HuH-7.5 (cell line): ENCODE measurements around the gene TNRC6B.
"Not testable (repeated sequence)": the region's sequence is repeated elsewhere in the genome, so short reads cannot be mapped to it uniquely, and the experiment has no call there.

Experiments used
- DNase-seq: peaks from one replicate; pipeline ENCODE4 v3.0.0; 2011; ENCODE audit warnings: low spot score

The TNRC6B gene

GRCh38 chr22:40177738-40178416 is at the start of gene TNRC6B:
Gene TNRC6B, plus strand, starts transcription at chr22:40177925. Its CDS starts 211 bp downstream, at chr22:40178136.
- no peak for DNase-seq

GRCh38 chr22:40128989-40129388 is 48.7 kb upstream of the TNRC6B start:
- no peak for DNase-seq

GRCh38 chr22:40137132-40137531 is 40.6 kb upstream of the TNRC6B start:
- peak; percentile 40 for DNase-seq

- DNase-seq, result no peak
Measured at GRCh38 chr22:40138866-40139265, 38.9 kb upstream of the TNRC6B start.

GRCh38 chr22:40147388-40148176 is 30.1 kb upstream of the TNRC6B start:
- DNase-seq, result no peak

GRCh38 chr22:40153192-40153591 is 24.5 kb upstream of the TNRC6B start:
- DNase-seq, result no peak

- no peak for DNase-seq
Measured at GRCh38 chr22:40153705-40154104, 24.0 kb upstream of the TNRC6B start.

- peak; percentile 58 for DNase-seq
Measured at GRCh38 chr22:40156001-40156516, 21.7 kb upstream of the TNRC6B start.

GRCh38 chr22:40156682-40157081 is 21.0 kb upstream of the TNRC6B start:
- DNase-seq, result not testable (repeated sequence)

- DNase-seq, result no peak
Measured at GRCh38 chr22:40157330-40157945, 20.3 kb upstream of the TNRC6B start.

GRCh38 chr22:40161194-40161593 is 16.5 kb upstream of the TNRC6B start:
- DNase-seq, result no peak

GRCh38 chr22:40165537-40165936 is 12.2 kb upstream of the TNRC6B start:
- not testable (repeated sequence) for DNase-seq

GRCh38 chr22:40175611-40176244 is 2.0 kb upstream of the TNRC6B start:
- DNase-seq, result no peak

GRCh38 chr22:40176921-40177737 is 596 bp upstream of the TNRC6B start:
- DNase-seq, result no peak

GRCh38 chr22:40178417-40179409 is 988 bp downstream of the TNRC6B start:
- no peak for DNase-seq

GRCh38 chr22:40179526-40179925 is 1.8 kb downstream of the TNRC6B start:
- no peak for DNase-seq

- DNase-seq, result no peak
Measured at GRCh38 chr22:40180403-40180802, 2.7 kb downstream of the TNRC6B start.

GRCh38 chr22:40181323-40181722 is 3.6 kb downstream of the TNRC6B start:
- no peak for DNase-seq

GRCh38 chr22:40182231-40182835 is 4.6 kb downstream of the TNRC6B start:
- DNase-seq, result no peak
